Measurements from ENCODE around the gene MAP7.

DNA sequence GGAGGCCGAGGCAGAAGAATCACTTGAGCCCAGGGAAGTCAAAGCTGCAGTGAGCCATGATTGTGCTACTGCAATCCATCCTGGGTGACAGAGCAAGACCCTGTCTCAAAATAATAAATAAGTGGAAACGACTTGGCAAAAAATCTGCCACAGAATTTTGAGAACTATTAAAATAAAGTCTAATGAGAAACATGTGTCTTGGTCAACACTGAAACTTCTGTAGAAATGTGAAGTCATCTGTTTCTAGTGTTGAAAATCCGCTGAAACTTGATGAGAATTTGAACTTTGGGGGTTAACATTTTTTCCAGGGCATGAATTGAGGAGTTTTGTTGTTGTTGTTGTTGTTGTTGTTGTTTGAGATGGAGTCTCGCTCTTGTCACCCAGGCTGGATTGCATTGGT lies 231.5 kb downstream of the MAP7 start:
- TF ChIP-seq POLR2AphosphoS5 (IDR thresholded peaks at IDR 0.05; ENCODE audit: low read depth, low read length) (no peak), POLR2A (IDR thresholded peaks at IDR 0.05; ENCODE audit: low read depth, low read length) (no peak), TAF1 (IDR thresholded peaks at IDR 0.05; ENCODE audit: low read depth, low read length) (no peak), SPI1 (IDR thresholded peaks at IDR 0.05; ENCODE audit: low read depth, low read length) (no peak), POU2F2 (IDR thresholded peaks at IDR 0.05; ENCODE audit: low read depth, low read length) (no peak), PAX5 (IDR thresholded peaks at IDR 0.05; ENCODE audit: insufficient read depth, low read length, severe bottlenecking) (no peak)

Data from GM12891 (cell line).